Neural cell (in vitro differentiated cells): ENCODE measurements around the gene MMP19. TPM values are rescaled to one million over a fixed set of nuclear protein-coding genes. Genes with fewer than 3 reads are reported as not detected.

Experiments
- H2AFZ ChIP-seq: fragments of 200-600, 300-800 bp; sonication (generic), shearing (Covaris generic); 2 replicates; pipeline ENCODE4 v1.6.0; 2014; ENCODE audit warnings: low read depth, mild to moderate bottlenecking, antibody characterized with exemption, low read length, moderate library complexity
- H3F3A ChIP-seq: fragments of 200-600 bp; shearing (Covaris generic); 2 replicates; pipeline ENCODE4 v1.6.1; 2016; ENCODE audit warnings: mild to moderate bottlenecking, moderate library complexity, mixed read lengths, antibody characterized with exemption, low read length; ENCODE audit not compliant: insufficient read depth, poor library complexity, severe bottlenecking
- H3K27ac ChIP-seq: fragments of 200-600, 300-800 bp; sonication (generic), shearing (Covaris generic); 2 replicates; pipeline ENCODE4 v1.5.1; 2014; ENCODE audit warnings: mild to moderate bottlenecking, low read length, moderate library complexity
- H3K27me3 ChIP-seq: fragments of 300-800, 200-600 bp; sonication (generic), shearing (Covaris generic); 2 replicates; pipeline ENCODE4 v1.6.0; 2014; ENCODE audit warnings: mild to moderate bottlenecking, low read depth, low read length, moderate library complexity; ENCODE audit not compliant: insufficient read depth
- H3K36me3 ChIP-seq: fragments of 300-800, 200-600 bp; sonication (generic), shearing (Covaris generic); 2 replicates; pipeline ENCODE4 v1.5.1; 2014; ENCODE audit warnings: mild to moderate bottlenecking, antibody characterized with exemption, low read length, moderate library complexity; ENCODE audit not compliant: insufficient read depth
- H3K4me2 ChIP-seq: fragments of 300-800, 200-600 bp; sonication (generic), shearing (Covaris generic); 2 replicates; pipeline ENCODE4 v1.6.0; 2014; ENCODE audit warnings: mild to moderate bottlenecking, low read length
- H3K4me3 ChIP-seq: fragments of 300-800, 200-600 bp; sonication (generic), shearing (Covaris generic); 2 replicates; pipeline ENCODE4 v1.5.1; 2014; ENCODE audit warnings: mild to moderate bottlenecking, low read length, moderate library complexity
- H3K79me2 ChIP-seq: fragments of 200-600 bp; shearing (Covaris generic); replicated peaks from 2 replicates; pipeline ENCODE4 v1.6.0; 2014; ENCODE audit warnings: mild to moderate bottlenecking, low read length, moderate library complexity; ENCODE audit not compliant: insufficient read depth
- H3K9ac ChIP-seq: fragments of 300-800, 200-600 bp; sonication (generic), shearing (Covaris generic); 2 replicates; pipeline ENCODE4 v1.6.1; 2016; ENCODE audit warnings: mild to moderate bottlenecking, low read length, mixed read lengths
- H3K9me2 ChIP-seq: fragments of 200-600 bp; shearing (Covaris generic); 2 replicates; pipeline ENCODE4 v1.6.1; 2016; ENCODE audit warnings: mild to moderate bottlenecking, low read length, mixed read lengths; ENCODE audit not compliant: insufficient read depth
- H3K9me3 ChIP-seq: fragments of 200-600, 300-800 bp; sonication (generic), shearing (Covaris generic); 2 replicates; pipeline ENCODE4 v1.6.1; 2016; ENCODE audit warnings: mild to moderate bottlenecking, mixed run types, low read length, moderate library complexity, mixed read lengths
- H4K20me1 ChIP-seq: fragments of 200-600 bp; shearing (Covaris generic); 2 replicates; pipeline ENCODE4 v1.6.1; 2016; ENCODE audit warnings: mild to moderate bottlenecking, mixed run types; ENCODE audit not compliant: insufficient read depth
- CTCF ChIP-seq: fragments of 450-650 bp; IDR thresholded peaks from 2 replicates; pipeline ENCODE4 v1.5.1; 2014; ENCODE audit warnings: antibody characterized with exemption, mild to moderate bottlenecking, moderate library complexity; ENCODE audit not compliant: poor library complexity, severe bottlenecking
- EP300 ChIP-seq: fragments of 450-650 bp; conservative IDR thresholded peaks from 2 replicates; pipeline ENCODE4 v1.6.1; 2014; ENCODE audit warnings: antibody characterized with exemption, mild to moderate bottlenecking, moderate library complexity; ENCODE audit not compliant: poor library complexity, severe bottlenecking
- EZH2 ChIP-seq: fragments of 200-600, 300-800 bp; shearing (Covaris generic), sonication (generic); IDR thresholded peaks from 2 replicates; pipeline ENCODE4 v1.6.1; 2014; ENCODE audit warnings: antibody characterized with exemption, low read length, borderline replicate concordance, mild to moderate bottlenecking; ENCODE audit not compliant: insufficient read depth, poor library complexity, severe bottlenecking
- MXI1 ChIP-seq: fragments of 450-650 bp; conservative IDR thresholded peaks from 2 replicates; pipeline ENCODE4 v1.6.1; 2014; ENCODE audit warnings: antibody characterized with exemption, mild to moderate bottlenecking; ENCODE audit not compliant: poor library complexity, severe bottlenecking
- POLR2AphosphoS5 ChIP-seq: IDR thresholded peaks from 2 replicates; pipeline ENCODE4 v1.6.1; 2012
- RAD21 ChIP-seq: fragments of 450-650 bp; conservative IDR thresholded peaks from 2 replicates; pipeline ENCODE4 v1.6.1; 2014; ENCODE audit warnings: antibody characterized with exemption, mild to moderate bottlenecking, moderate library complexity
- SMC3 ChIP-seq: fragments of 450-650 bp; conservative IDR thresholded peaks from 2 replicates; pipeline ENCODE4 v1.6.1; 2014; ENCODE audit warnings: antibody characterized with exemption, mild to moderate bottlenecking, moderate library complexity; ENCODE audit not compliant: poor library complexity
- TAF1 ChIP-seq: IDR thresholded peaks from 2 replicates; pipeline ENCODE4 v1.6.1; 2012; ENCODE audit warnings: low read depth
- polyA plus RNA-seq: library from polyadenylated mRNA; depleted of rRNA; stranded (reverse); fragments of >200 nt; gene quantifications from 2 replicates; pipeline ENCODE4 v1.2.3, GENCODE V29; 2014
- TF ChIP-seq, protein P1 (sequence below): IDR thresholded peaks from 2 replicates; pipeline ENCODE4 v1.6.1; 2012; ENCODE audit warnings: borderline replicate concordance

Gene MMP19
- polyA plus RNA-seq, 1 donor from 2014 or later = not detected

DNA sequence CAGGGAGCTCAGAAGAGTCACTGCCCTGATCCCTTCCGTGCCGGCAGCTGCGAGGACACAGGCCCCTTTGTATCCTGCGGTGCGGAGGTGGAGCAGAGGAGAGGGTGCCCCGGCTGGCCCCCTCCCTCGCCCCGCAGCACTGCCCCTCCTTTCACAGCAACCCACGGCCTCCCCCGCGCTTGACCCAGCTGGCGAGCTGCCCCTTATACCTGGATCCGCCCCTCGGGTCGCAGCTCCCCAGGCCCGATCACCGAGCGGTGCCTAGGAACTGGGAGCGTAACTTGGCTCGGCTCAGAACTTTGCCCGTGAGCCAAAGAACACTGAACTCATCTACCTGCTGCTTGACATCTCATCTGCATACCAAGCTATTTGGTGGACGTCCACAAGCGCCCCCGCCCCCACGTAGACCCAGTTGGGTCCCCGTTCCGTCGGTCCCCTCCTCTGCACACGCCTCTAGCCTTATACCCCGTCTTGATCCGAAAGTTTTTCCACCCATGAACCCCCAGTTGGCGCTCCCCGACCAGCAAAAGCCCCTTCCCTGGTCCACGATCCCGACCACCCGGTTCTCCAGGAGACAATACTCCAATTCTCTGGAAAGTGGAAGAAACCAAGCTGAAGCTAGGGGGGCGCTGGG is 12.7 kb downstream of the MMP19 start:
- H4K20me1 ChIP-seq = no peaks in the 10 kb centered on the region
- H3K27ac ChIP-seq = peak overlapping the region; percentile 100
- H3K9ac ChIP-seq = peak overlapping the region; percentile 100
- peaks cover 7% of the 10 kb centered on the region for H3F3A ChIP-seq
- no peaks in the 10 kb centered on the region for H3K27me3 ChIP-seq
- peak overlapping the region; percentile 37 for H3K4me2 ChIP-seq
- H3K36me3 ChIP-seq = no peaks in the 10 kb centered on the region
- no peaks in the 10 kb centered on the region for H3K9me2 ChIP-seq
- peak overlapping the region; percentile 100 for H3K4me3 ChIP-seq
- TF ChIP-seq SMC3 (no peak), TAF1 (peak; percentile 96), MXI1 (no peak), POLR2AphosphoS5 (peak; percentile 92), EZH2 (no peak), EP300 (no peak), CTCF (no peak), RAD21 (no peak)
- TF ChIP-seq, protein P1, sequence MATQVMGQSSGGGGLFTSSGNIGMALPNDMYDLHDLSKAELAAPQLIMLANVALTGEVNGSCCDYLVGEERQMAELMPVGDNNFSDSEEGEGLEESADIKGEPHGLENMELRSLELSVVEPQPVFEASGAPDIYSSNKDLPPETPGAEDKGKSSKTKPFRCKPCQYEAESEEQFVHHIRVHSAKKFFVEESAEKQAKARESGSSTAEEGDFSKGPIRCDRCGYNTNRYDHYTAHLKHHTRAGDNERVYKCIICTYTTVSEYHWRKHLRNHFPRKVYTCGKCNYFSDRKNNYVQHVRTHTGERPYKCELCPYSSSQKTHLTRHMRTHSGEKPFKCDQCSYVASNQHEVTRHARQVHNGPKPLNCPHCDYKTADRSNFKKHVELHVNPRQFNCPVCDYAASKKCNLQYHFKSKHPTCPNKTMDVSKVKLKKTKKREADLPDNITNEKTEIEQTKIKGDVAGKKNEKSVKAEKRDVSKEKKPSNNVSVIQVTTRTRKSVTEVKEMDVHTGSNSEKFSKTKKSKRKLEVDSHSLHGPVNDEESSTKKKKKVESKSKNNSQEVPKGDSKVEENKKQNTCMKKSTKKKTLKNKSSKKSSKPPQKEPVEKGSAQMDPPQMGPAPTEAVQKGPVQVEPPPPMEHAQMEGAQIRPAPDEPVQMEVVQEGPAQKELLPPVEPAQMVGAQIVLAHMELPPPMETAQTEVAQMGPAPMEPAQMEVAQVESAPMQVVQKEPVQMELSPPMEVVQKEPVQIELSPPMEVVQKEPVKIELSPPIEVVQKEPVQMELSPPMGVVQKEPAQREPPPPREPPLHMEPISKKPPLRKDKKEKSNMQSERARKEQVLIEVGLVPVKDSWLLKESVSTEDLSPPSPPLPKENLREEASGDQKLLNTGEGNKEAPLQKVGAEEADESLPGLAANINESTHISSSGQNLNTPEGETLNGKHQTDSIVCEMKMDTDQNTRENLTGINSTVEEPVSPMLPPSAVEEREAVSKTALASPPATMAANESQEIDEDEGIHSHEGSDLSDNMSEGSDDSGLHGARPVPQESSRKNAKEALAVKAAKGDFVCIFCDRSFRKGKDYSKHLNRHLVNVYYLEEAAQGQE = peak; percentile 98
- H2AFZ ChIP-seq = peak overlapping the region; percentile 63
- peaks cover 45% of the 10 kb centered on the region for H3K79me2 ChIP-seq
- no peaks in the 10 kb centered on the region for H3K9me3 ChIP-seq

DNA sequence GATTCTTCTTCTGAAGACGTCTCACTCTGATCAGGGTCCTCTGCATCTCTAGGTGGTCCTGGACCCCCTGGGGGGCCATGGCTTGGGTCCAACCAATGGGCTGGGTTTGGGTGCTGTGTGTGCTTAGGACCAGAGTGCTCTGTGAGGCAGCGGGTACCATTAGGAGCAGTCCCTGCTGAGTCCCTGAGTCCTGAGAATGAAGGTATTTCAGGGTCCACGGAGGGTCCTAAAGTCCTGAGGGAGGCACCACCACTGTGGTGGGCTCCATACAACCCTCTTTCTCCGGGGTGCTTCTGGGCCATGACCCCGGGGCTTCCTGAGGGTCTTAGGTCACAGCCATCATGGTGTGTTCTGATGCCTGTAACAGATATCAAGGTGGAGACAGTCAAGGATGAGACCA is 14.4 kb downstream of the MMP19 start:
- Histone ChIP-seq H3K36me3 (no peaks in the 10 kb centered on the region), H3K4me2 (peak overlapping the region; percentile 51), H3K27me3 (no peaks in the 10 kb centered on the region), H2AFZ (no peak overlapping the region), H3K4me3 (peak overlapping the region; percentile 100), H3K9me2 (no peaks in the 10 kb centered on the region), H4K20me1 (no peaks in the 10 kb centered on the region), H3K79me2 (peaks cover 55% of the 10 kb centered on the region), H3K9me3 (no peaks in the 10 kb centered on the region), H3K27ac (no peak overlapping the region), H3F3A (peaks cover 7% of the 10 kb centered on the region), H3K9ac (no peak overlapping the region)
- TF ChIP-seq TAF1 (no peak), POLR2AphosphoS5 (no peak), EP300 (no peak), MXI1 (no peak), EZH2 (no peak), SMC3 (no peak), CTCF (no peak), RAD21 (no peak)
- TF ChIP-seq, protein P1 = no peak
